NCI-H187 treated with DMSO at 0.1 percent for 48 hours (cell line): ENCODE results near the gene NANOG.
"Not testable (repeated sequence)": the region's sequence is repeated elsewhere in the genome, so short reads cannot be mapped to it uniquely, and the experiment has no call there.

Experiments used
- DNase-seq: peaks from one replicate; lab custom pipeline; 2025; lab: John Stamatoyannopoulos, UW

The NANOG gene

GRCh38 chr12:7806319-7806718 is 17.1 kb downstream of the NANOG start:
- DNase-seq = not testable (repeated sequence)

DNA sequence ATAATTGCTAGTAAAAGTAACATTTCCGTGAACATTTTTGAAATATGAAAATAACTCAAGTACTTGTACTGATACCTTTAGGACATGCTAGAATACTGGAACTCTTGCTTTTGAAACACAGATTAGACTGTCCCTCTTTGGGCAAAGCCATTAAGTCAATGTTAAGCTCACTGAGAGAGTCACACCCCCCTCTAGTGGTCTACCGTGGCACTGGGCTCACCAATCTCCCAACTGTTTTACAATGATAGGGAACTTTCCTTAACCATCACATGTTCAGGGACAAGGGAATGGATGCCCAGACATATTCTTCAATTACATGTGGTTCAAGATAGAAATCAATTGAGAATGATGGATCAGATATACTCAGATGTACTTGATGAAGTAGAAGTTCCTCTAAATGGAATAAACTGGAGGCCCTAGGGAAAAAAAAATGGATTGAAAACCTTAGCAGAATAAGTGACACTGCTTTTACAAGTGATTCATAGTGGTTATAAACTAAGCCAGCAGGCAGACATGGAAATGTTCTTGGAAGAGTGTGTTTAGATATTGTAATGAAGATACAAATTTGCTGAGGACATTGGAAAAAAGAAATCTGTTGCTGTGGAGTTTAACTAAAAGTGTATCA is 17.8 kb downstream of the NANOG start:
- DNase-seq = no peak

- DNase-seq = not testable (repeated sequence)
Measured at GRCh38 chr12:7825754-7826153, 36.6 kb downstream of the NANOG start.

- DNase-seq = not testable (repeated sequence)
Measured at GRCh38 chr12:7829737-7830136, 40.5 kb downstream of the NANOG start.

- DNase-seq = no peak
Measured at GRCh38 chr12:7832059-7832696, 43.0 kb downstream of the NANOG start.

- not testable (repeated sequence) for DNase-seq
Measured at GRCh38 chr12:7833201-7833600, 44.0 kb downstream of the NANOG start.

DNA sequence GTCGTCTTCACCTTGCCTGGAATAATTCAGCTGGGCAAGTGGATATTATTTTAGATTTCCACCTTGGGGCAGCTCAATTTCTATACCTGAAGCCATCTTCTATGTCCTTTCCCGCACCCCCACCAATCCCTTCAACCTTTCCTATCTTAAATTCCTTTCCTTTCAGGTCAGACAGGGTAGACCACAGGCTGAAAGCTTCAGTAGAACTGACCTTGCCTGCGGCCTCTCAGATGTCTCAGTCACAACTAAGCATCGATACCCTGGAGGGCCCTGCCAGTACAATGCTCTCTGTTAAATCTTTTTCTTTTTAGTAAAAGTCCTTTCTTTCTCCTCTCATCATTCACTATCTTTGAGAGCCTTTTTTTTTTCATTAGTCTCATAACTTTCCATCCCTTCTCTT is 44.6 kb downstream of the NANOG start:
- no peak for DNase-seq

- DNase-seq = no peak
Measured at GRCh38 chr12:7834701-7835100, 45.5 kb downstream of the NANOG start.

DNA sequence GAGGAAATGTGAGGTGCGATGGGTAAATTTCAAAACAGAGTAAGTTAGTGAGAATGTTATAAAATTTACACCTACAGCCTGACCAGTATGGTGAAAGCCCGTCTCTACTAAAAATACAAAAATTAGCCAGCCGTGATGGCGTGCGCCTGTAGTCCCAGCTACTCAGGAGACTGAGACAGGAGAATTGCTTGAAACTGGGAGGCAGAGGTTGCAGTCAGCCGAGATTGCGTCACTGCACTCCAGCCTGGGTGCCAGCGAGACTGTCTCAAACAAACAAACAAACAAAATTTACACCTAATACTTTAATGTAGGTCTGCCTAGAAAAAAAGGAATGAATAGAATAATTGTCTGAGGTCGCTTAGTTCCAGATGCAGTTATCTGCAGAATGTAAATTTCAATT is 45.9 kb downstream of the NANOG start:
- DNase-seq = no peak

GRCh38 chr12:7835766-7836165 is 46.6 kb downstream of the NANOG start:
- no peak for DNase-seq

DNA sequence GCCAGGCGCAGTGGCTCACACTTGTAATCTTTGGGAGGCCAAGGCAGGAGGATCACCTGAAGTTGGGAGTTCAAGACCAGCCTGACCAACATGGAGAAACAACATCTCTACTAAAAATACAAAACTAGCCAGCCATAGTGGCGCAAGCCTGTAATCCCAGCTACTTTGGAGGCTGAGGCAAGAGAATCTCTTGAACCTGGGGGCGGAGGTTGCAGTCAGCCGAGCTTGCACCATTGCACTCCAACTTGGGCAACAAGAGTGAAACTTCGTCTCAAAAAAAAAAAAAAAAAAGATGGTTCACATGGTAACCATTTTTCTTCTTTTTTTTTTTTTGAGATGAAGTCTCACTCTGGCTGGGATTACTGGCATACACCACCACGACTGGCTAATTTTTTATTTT is 48.2 kb downstream of the NANOG start:
- DNase-seq = no peak

GRCh38 chr12:7839226-7839625 is 50.0 kb downstream of the NANOG start:
- not testable (repeated sequence) for DNase-seq

GRCh38 chr12:7839848-7840247 is 50.6 kb downstream of the NANOG start:
- DNase-seq = not testable (repeated sequence)

DNA sequence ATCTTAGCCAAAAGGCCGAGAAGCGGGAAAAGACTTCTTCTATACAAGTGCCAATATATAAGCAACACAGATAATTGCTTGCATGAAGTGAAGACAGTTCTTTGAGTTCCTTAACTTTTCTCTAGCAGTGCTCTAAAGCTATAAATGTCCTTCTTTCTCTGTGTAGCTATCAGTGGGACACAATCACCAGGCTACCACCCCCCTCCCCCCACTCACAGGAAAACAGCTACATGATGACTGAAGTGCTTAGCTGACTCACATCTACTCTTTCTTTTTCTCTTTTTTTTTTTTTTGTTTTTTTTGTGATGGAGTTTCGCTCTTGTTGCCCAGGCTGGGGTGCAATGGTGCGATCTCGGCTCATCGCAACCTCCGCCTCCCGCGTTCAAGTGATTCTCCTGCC is 53.2 kb downstream of the NANOG start:
- DNase-seq = not testable (repeated sequence)

DNA sequence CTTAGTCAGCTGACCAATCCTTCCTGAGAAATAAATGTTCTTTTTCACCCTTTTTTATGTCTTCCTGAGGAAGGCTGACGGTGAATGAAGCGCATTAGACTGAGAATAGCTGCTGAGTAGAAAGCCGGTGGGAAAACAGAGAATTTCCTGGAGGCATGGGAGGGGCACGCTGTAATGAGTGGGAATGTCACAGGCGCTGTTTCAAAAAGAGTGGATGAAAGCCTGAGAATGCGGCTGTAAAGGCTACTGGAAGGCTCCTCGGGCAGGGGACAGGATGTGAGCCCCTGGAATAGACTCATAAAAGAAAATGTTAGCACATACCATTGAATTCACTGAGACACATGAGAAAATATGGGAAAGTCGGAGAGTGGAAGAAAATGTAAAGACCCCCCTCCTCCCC is 53.9 kb downstream of the NANOG start:
- not testable (repeated sequence) for DNase-seq

DNA sequence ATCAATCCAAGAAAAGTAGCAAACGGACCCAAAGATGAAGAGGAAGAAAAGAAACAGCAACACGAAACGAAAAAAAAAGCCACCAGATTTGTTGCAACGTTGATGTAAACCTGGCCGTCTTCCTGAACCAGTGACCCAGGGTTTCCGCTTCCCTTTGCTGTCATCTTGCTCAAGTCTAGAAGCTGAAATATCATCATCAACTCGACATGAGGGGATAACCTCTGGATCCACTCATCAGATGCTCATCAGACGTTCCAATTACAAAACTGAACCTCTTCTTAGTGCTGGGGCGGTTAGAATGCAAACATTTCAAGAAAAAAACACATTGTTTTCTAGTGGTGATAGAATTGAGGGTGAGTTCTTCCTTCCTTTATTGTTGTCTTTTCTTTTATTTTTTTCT is 54.4 kb downstream of the NANOG start:
- not testable (repeated sequence) for DNase-seq

GRCh38 chr12:7844116-7844515 is 54.9 kb downstream of the NANOG start:
- no peak for DNase-seq

DNA sequence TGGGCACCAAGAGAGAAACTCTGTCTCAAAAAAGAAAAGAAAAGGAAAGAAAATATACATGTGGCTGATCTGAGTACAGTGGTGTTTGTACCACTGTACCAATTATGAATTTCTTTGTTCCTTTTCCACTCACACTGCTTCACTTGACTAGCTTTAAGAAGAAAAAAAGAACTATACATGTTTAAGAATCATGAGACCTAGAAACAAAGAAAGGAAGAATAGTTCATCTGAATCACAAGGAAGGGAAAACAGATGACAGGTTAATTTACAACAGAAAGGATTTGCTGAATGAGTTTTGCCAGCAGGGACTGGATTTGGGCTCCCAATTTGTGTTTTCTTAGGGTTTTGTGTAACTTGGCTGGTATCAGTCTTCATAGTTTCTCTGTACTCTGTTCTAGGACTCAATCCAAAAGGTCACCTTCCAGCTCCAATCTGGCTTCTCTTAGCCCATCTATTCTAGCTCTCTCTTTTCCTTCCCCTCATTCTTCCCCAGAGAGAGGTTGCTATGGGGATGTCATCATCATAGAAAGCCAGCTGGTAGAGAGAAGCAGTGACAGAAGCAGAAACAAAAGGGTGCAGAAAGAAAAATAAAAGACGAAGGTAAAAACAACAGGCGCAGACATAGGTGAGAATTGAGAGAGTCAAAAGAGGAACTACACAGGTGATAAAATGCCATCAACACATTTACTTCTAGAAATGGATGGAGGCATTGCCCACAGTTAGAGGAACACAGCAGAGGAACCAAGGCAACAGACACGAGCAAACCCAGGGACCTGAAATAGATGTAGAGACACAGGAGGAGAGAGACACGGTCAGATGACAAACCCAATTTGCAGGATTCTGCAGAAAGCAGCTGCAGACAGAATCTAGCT is 58.3 kb downstream of the NANOG start:
- DNase-seq = not testable (repeated sequence)

DNA sequence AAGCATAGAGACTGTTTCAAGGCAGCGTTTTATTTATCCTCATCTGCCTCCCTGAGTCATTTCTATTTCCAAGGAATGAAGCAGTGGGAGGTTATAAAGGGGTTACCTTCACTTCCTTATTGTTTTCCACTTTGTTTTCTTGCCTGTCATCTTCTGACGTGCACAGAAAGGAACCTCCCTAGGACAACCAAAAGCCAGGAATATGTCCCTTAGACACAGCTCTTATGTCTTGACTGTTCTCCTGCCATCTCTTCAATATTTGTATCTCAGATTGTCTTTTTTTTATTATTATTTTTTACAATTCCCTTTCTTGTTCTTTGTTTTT is 58.9 kb downstream of the NANOG start:
- not testable (repeated sequence) for DNase-seq
